Putamen (tissue), 1 donor: ENCODE measurements around the gene UBE2J2.

Experiments
- DNase-seq: peaks from one replicate; pipeline ENCODE4 v3.0.0-alpha.2; 2016; ENCODE audit warnings: low spot score

Gene UBE2J2

GRCh38 chr1:1295154-1295923, 21.7 kb upstream of the UBE2J2 start:
- no peak for DNase-seq

DNA sequence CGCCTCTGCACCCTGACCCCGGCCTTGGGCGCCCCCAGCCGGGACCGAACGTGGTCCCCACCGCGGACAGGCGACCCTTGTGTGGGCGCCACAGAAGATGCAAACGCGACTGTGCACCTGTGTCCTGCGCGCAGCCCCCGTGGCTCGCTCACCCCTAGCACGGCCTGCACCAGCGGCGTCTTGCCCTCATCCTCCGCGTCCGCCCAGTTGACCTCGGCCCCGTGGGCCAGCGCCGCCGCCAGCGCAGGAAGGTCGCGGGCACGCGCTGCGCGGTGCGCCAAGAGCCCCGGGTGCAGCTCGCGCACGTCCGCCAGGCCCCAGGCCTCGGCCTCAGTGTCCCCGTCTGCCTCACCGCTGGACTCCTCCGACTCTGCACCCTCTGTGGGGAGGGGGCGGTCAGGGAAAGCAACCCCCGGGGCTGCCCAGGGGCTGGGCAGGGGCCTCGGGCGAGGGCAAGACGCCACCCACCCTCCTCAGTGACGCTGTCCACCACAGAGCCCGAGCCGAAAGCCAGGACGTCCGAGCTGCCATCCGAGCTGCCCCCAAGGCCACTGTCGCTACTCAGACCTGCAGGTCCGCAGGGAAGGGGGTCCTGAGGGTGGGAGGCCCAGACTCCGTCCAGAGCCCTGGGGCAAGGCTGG, 20.7 kb upstream of the UBE2J2 start:
- no peak for DNase-seq

GRCh38 chr1:1293263-1294249, 19.9 kb upstream of the UBE2J2 start:
- no peak for DNase-seq

- DNase-seq: no peak
Measured at GRCh38 chr1:1292851-1293250, 19.2 kb upstream of the UBE2J2 start.

DNA sequence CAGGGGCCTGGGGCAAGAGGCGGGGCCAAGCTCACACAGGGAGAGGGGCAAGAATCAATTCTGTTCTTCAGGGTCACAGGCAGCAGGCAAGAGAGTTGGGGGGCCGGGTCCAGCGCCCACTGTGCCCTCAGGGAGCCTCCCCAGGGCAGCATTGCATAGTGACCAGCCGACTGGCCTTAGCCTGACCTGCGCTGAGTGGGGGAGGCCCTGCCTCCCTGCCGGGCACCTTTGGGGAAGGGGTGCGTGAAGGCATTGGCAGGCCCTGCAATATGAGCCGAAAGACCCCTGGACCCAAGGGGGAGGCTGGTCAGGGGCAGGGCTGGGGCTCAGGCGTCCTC, 18.8 kb upstream of the UBE2J2 start:
- DNase-seq: no peak

- no peak for DNase-seq
Measured at GRCh38 chr1:1291548-1292441, 18.1 kb upstream of the UBE2J2 start.

GRCh38 chr1:1291023-1291528, 17.4 kb upstream of the UBE2J2 start:
- no peak for DNase-seq

DNA sequence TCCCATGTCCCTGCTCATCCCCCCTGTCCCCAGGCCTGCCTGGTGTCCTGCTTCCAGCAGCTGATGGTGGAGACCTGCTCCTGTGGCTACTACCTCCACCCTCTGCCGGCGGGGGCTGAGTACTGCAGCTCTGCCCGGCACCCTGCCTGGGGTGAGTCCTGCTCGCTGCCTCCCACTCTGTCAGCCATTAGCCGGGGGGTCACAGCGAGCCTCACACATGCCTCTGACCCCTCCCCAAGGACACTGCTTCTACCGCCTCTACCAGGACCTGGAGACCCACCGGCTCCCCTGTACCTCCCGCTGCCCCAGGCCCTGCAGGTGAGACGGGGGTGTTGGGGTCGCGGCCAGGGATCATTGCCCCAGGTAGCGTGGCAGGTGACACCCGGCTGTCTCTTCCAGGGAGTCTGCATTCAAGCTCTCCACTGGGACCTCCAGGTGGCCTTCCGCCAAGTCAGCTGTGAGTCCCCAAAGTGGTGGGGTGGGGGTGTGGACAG, 16.6 kb upstream of the UBE2J2 start:
- no peak for DNase-seq

- no peak for DNase-seq
Measured at GRCh38 chr1:1287288-1288110, 13.8 kb upstream of the UBE2J2 start.

- no peak for DNase-seq
Measured at GRCh38 chr1:1286313-1287261, 12.9 kb upstream of the UBE2J2 start.

- no peak for DNase-seq
Measured at GRCh38 chr1:1285611-1286311, 12.1 kb upstream of the UBE2J2 start.

- DNase-seq: no peak
Measured at GRCh38 chr1:1285102-1285571, 11.5 kb upstream of the UBE2J2 start.

DNA sequence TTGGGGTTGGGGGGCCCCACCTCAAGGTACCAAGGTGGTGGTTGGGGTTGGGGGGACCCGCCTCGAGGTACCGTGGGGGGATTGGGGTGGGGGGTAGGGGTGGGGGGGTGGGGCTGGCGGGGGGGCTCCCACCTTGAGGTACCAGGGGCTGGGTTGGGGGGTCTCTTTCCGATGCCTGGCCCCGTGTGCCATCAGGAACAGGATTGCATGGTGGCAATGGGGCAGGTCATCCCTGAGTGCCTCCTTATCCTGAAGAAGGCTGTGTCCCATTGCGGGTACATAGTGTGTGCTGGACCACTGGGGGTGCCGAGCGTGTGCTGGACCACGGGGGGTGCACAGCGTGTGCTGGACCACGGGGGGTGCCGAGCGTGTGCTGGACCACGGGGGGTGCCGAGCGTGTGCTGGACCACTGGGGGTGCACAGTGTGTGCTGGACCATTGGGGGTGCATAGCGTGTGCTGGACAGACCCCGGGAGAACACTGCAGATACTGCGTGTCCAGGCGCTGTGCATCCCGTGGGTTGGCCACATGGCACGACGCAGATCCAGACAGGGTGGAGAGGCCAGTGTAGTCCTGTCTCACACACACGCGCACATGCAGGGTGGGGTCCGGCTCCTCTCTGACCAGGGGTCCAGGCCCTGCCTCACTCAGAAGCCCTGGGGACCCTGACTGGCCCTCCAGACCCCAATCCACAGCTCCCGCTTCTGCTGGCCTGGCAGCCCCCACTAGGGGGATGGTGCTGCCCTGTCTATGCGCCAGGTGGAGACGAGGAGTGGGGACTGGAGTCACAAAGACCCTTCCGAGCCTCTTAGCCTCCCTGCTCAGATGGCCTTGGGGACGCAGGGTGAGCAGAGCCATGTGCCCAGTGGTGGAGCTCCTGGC, 10.8 kb upstream of the UBE2J2 start:
- DNase-seq: no peak

DNA sequence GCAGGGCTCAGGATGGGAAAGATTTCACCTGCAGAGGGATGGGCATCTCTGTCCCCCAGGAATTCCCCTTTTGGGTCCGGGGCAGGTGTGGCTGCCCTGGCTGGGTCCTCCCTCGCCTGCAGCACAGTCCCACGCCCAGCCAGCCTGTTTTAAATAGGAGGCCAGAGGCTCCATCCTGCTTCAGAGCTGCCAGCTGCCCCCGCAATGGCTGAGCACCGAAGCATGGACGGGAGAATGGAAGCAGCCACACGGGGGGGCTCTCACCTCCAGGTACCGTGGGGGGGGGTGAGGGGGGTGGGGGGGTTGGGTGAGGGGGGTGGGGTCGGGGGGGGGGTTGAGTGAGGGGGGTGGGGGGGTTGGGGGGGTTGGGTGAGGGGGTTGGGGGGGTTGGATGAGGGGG, 10.2 kb upstream of the UBE2J2 start:
- DNase-seq: no peak

DNA sequence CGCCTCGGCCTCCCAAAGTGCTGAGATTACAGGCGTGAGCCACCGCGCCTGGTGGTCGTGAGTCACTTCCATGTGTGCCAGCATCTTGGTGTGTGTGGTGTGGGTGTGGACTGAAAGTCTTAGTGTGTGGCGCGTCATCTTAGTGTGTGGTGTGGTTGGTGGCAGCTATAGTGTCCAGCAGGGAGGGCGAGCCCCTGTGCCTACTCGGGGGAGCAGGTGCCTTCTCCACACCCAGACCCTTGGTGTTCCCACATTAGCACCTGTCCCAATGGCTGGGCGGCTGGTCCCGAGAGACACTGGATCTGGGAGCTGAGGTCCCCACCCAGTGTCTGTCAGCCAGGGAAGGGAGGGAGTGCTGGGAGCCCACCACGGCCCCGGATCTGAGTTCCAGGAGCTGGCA, 9.3 kb upstream of the UBE2J2 start:
- DNase-seq: no peak

- DNase-seq: no peak
Measured at GRCh38 chr1:1281533-1282321, 8.1 kb upstream of the UBE2J2 start.
